ENCODE results near the gene TMEM91.

Gene TMEM91

DNA sequence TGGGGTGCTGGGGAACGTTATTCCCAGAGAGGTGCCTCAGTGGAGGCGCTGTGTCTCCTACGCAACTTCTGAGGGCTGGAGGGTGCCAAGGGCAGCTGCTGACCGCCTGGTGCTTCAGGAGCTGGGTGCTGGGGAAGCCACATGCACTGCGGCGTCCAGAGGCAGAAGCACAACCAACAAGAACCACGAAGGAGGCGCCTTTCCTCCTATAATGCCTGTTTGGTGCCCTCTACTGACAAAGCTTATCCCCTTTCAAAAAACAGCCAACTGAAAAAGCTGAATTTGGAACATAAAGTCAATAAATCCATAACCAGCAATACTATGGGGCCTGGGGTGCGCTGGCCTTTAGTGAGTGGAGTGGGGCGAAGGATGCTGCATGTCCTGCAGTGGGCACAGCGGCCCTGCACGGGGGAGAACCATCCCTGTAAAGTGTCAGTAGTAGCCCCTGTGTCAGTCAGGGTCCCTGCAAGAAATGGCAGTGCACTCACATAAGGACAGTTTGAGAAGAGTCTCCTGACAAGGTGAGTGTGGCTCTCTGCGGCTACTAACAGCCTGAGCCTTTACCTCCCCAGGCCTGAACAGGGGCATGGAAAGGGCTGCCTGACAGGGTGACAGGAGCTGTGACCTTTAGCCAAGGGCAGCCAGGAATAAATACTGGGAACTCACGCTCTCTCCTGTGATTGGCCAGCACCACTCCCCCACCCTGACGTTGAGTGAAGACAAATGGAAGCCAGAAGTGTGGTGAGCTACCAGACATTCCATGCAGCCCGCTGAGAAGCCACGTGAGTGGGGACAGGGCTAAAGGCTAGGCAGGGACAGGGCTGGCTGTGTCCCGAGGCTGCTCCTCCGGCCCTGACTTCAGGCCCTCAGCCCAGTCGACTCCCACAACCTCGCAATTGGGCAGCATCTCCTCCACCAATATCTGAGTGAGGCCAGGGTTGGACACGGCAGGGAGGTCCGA, 55.4 kb downstream of the TMEM91 start:
- Histone ChIP-seq H3K27ac (no peak overlapping the region), H3K4me3 (no peak overlapping the region)
- TF ChIP-seq, protein P1, sequence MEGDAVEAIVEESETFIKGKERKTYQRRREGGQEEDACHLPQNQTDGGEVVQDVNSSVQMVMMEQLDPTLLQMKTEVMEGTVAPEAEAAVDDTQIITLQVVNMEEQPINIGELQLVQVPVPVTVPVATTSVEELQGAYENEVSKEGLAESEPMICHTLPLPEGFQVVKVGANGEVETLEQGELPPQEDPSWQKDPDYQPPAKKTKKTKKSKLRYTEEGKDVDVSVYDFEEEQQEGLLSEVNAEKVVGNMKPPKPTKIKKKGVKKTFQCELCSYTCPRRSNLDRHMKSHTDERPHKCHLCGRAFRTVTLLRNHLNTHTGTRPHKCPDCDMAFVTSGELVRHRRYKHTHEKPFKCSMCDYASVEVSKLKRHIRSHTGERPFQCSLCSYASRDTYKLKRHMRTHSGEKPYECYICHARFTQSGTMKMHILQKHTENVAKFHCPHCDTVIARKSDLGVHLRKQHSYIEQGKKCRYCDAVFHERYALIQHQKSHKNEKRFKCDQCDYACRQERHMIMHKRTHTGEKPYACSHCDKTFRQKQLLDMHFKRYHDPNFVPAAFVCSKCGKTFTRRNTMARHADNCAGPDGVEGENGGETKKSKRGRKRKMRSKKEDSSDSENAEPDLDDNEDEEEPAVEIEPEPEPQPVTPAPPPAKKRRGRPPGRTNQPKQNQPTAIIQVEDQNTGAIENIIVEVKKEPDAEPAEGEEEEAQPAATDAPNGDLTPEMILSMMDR (IDR thresholded peaks at IDR 0.05): no peak
- DNase-seq (ENCODE audit: low spot score): no peak

DNA sequence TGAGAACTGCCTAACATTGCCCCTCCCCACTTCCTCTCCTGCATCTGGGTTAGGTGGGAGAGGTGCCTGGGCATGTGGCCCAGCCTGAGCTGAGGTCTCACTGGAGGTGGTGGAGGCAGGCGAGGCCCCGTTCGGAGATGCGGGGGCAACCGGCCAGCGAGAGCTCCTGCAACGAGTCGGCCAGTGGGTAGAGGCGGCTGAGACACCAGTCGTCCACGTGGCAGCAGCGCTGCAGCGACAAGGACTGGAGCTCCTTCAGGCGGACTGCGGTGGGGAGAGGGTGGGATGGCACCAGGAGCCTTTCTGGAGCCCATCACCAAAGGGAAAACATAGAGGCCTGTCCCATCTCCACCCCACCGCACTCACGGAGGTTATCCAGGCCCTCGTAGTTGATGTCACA, 56.8 kb downstream of the TMEM91 start:
- no peak for DNase-seq (ENCODE audit: low spot score)
- TF ChIP-seq, protein P1 (IDR thresholded peaks at IDR 0.05): no peak
- Histone ChIP-seq H3K4me3 (no peak overlapping the region), H3K27ac (no peak overlapping the region)

Measured in coronary artery (tissue), 2 donors.